ENCODE measurements around the gene SLIT3.

The SLIT3 gene

DNA sequence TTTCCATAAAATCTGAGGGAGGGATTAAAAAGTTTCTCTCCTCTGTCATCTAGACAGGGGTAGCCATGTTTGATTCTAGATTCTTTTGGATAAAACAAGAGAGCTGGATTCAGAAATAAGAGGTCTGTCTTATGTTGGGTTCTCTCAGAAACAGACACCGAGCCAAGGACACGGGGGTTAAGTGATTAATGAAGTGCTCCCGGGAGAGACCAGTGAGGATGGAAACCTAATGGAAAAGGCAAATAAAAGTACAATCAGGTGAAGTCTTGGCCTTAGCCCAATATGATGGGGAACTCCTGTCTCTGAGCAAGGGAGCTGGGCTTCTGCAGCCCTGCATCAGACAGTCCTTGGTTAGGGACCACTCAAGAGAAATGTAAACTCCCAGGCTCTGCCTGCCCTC is 413.0 kb downstream of the SLIT3 start:
- Mint-ChIP-seq H3K27ac (no peak overlapping the region), H3K36me3 (ENCODE audit: low read depth) (no peaks in the 10 kb centered on the region), H3K9me3 (no peaks in the 10 kb centered on the region), H3K4me3 (no peak overlapping the region), H3K4me1 (no peaks in the 10 kb centered on the region), H3K27me3 (ENCODE audit: low read depth) (peaks cover 8% of the 10 kb centered on the region)
- TF ChIP-seq, protein P1, sequence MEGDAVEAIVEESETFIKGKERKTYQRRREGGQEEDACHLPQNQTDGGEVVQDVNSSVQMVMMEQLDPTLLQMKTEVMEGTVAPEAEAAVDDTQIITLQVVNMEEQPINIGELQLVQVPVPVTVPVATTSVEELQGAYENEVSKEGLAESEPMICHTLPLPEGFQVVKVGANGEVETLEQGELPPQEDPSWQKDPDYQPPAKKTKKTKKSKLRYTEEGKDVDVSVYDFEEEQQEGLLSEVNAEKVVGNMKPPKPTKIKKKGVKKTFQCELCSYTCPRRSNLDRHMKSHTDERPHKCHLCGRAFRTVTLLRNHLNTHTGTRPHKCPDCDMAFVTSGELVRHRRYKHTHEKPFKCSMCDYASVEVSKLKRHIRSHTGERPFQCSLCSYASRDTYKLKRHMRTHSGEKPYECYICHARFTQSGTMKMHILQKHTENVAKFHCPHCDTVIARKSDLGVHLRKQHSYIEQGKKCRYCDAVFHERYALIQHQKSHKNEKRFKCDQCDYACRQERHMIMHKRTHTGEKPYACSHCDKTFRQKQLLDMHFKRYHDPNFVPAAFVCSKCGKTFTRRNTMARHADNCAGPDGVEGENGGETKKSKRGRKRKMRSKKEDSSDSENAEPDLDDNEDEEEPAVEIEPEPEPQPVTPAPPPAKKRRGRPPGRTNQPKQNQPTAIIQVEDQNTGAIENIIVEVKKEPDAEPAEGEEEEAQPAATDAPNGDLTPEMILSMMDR (IDR thresholded peaks at IDR 0.05; ENCODE audit: unreplicated experiment in 3 of 3) = no peak

DNA sequence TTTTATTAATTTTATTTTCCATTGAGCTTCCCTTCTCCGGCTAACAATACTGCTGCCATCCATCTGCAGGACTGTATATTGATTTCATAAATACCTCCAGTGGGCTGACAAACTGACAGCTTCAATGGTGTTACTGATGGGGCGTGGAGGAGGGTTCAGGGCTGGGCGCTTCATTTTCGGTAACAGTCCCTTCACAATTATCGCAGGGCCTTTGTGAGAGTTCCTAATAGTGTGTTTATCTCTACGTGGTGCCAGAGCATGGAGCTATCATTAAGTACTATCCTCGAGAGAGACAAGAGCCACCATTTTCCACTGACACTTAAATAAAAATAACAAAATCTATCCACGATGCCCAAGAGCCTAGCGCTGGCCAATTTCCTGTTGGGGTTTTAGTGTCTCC is 414.8 kb downstream of the SLIT3 start:
- Mint-ChIP-seq H3K4me1 (no peaks in the 10 kb centered on the region), H3K4me3 (no peak overlapping the region), H3K27ac (no peak overlapping the region), H3K27me3 (ENCODE audit: low read depth) (peaks cover 4% of the 10 kb centered on the region), H3K9me3 (no peaks in the 10 kb centered on the region), H3K36me3 (ENCODE audit: low read depth) (no peaks in the 10 kb centered on the region)
- TF ChIP-seq, protein P1 (IDR thresholded peaks at IDR 0.05; ENCODE audit: unreplicated experiment in 3 of 3) = no peak

DNA sequence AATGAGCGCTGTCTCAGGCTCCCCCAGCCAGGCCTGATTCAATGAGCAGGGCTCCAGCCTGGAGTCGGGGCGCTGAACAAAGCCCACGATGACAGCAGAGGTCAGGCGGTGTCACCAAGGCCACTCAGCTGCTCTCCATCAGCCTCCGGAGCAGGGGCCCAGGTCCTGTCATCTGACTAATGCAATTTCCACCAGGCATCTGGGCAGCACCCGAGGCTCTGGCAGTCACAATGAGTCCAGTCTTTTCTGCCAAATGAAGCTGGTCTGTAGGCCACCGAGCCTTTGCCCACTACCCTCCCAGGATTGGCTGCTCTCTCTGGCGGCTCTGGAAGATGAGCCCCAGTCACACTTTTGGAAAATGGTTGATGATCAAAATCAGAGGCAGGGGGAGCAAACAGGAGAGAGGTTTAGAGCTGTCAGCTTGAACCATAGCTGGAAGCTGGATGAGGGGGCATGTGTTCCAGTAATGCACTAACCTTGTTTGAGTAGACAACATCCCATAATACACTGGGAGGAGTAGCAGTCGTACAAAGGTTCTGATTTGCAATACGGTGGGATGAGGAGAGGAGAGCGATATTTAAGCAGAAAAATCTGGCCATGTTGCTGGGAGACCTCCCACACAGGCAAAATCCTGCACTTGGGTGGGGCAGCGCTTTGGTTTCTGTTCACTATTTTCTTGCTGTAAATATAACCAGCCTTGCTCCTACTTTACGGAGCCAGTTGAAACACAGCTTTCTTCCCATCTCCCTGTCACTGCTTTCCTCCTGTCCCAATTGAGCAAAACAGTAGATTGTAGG is 415.4 kb downstream of the SLIT3 start:
- peaks cover 4% of the 10 kb centered on the region for H3K27me3 Mint-ChIP-seq (ENCODE audit: low read depth)

DNA sequence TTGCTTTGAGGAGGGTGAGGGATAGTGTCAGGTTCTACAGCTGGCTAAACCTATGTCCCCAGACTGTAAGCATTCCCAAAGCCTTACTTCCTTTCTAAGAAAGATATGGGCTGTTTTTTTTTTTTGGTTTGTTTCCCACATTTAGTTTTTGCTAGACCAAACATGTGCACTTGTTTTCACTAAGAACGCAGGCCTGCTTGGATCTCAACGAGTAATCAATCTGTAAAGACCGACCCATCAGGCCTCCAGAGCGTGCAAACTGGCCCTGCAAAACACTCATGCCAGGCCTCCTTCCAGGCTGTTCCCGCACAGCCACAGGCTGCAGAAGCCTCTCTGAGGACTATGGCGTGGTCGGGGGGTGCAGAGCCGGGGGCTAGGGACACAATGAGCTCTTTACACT is 416.9 kb downstream of the SLIT3 start:
- Mint-ChIP-seq H3K36me3 (ENCODE audit: low read depth) (no peaks in the 10 kb centered on the region), H3K27me3 (ENCODE audit: low read depth) (peaks cover 8% of the 10 kb centered on the region), H3K27ac (no peak overlapping the region), H3K4me1 (peaks cover 10% of the 10 kb centered on the region), H3K4me3 (no peak overlapping the region), H3K9me3 (no peaks in the 10 kb centered on the region)
- TF ChIP-seq, protein P1 (IDR thresholded peaks at IDR 0.05; ENCODE audit: unreplicated experiment in 3 of 3) = no peak

More for the DNA sequence above, 415.4 kb downstream of the SLIT3 start:
- no peak overlapping the region for H3K4me3 Mint-ChIP-seq
- H3K4me1 Mint-ChIP-seq = no peaks in the 10 kb centered on the region
- H3K36me3 Mint-ChIP-seq (ENCODE audit: low read depth) = no peaks in the 10 kb centered on the region
- no peak overlapping the region for H3K27ac Mint-ChIP-seq
- TF ChIP-seq, protein P1 (IDR thresholded peaks at IDR 0.05; ENCODE audit: unreplicated experiment in 3 of 3) = no peak
- no peaks in the 10 kb centered on the region for H3K9me3 Mint-ChIP-seq

DNA sequence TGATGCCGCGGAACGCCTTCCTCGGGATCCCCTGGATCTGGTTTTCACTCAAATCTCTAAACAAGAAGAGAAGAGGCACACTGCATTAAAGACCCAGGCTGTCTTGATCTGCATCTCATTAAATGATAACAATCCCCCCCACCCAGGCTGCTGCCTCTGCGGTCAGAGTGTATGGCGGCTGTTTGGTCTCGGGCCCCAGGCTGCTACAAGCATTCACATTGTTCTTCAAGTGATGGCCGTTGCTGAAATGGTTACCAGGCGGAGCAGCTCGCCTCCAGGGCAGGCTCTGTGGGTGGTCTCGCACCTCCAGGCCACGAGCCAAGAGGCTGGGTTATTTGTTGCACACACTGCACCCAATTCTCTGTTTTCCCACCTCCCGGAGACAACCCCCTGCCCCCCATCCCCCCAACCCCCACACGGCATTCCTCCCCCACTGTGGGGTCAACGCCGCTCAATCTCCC is 417.6 kb downstream of the SLIT3 start:
- TF ChIP-seq, protein P1 (IDR thresholded peaks at IDR 0.05; ENCODE audit: unreplicated experiment in 3 of 3) = no peak
- Mint-ChIP-seq H3K9me3 (no peaks in the 10 kb centered on the region), H3K27ac (peak overlapping the region in 1 of 3 experiments; percentile 45), H3K4me3 (no peak overlapping the region), H3K4me1 (peaks cover 10% of the 10 kb centered on the region), H3K36me3 (ENCODE audit: low read depth) (no peaks in the 10 kb centered on the region), H3K27me3 (ENCODE audit: low read depth) (peaks cover 8% of the 10 kb centered on the region)

DNA sequence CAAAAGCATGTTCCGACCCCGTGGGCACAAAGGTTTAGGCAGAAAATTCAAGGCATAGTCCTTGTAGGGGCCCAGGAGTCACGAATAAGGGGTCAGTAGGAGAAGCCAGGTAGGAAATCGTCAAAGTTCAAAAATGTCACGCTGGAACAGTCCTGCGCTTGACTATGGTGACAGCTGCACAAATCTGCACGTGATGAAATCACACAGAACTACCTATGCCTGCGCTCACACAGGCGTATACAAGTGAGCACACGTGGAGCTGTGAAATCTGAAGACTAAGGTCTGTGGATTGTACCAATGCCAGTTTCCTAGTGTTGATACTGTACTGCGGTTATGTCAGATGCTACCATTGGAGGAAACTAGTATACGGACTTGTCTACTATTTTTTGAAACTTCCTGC is 418.7 kb downstream of the SLIT3 start:
- H3K27ac Mint-ChIP-seq = peak overlapping the region in 1 of 3 experiments; percentile 21

More for the DNA sequence above, 418.7 kb downstream of the SLIT3 start:
- TF ChIP-seq, protein P1 (IDR thresholded peaks at IDR 0.05; ENCODE audit: unreplicated experiment in 3 of 3) = no peak
- Mint-ChIP-seq H3K36me3 (ENCODE audit: low read depth) (no peaks in the 10 kb centered on the region), H3K4me1 (peaks cover 15% of the 10 kb centered on the region), H3K9me3 (no peaks in the 10 kb centered on the region), H3K27me3 (ENCODE audit: low read depth) (peaks cover 10% of the 10 kb centered on the region), H3K4me3 (no peak overlapping the region)

Data from nephron (organoid).